Loucy (cell line): Measurements from ENCODE around the gene PDE4D.

Source experiments
- EZH2phosphoT487 ChIP-seq: fragments of 200-600 bp; IDR thresholded peaks from 2 replicates; pipeline ENCODE4 v1.6.1; 2018; ENCODE audit warnings: antibody characterized with exemption, mild to moderate bottlenecking, moderate library complexity, borderline replicate concordance
- TF ChIP-seq, protein P1 (sequence below): fragments of 200-600 bp; sonication (generic); conservative IDR thresholded peaks from 2 replicates; pipeline ENCODE4 v1.5.1; 2014; ENCODE audit warnings: mild to moderate bottlenecking, antibody characterized with exemption, low read length

DNA sequence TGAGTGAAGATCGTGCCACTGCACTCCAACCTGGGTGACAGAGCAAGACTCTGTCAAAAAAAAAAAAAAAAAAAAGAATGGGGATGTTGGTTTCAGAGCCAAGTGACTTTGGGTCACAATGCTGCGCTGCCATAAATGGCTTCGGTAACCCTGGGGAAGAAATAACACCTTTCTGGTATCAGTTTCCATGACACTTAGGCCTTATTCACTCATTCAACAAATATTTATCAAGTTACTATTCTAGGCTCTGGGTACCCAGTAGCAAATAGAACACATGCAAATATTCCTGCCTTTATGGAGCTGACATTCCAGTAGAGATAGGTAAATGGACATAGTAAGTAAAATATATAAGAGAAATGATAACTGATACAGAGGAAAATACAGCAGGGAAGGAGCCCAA lies 454.2 kb downstream of the PDE4D start:
- TF ChIP-seq, protein P1, sequence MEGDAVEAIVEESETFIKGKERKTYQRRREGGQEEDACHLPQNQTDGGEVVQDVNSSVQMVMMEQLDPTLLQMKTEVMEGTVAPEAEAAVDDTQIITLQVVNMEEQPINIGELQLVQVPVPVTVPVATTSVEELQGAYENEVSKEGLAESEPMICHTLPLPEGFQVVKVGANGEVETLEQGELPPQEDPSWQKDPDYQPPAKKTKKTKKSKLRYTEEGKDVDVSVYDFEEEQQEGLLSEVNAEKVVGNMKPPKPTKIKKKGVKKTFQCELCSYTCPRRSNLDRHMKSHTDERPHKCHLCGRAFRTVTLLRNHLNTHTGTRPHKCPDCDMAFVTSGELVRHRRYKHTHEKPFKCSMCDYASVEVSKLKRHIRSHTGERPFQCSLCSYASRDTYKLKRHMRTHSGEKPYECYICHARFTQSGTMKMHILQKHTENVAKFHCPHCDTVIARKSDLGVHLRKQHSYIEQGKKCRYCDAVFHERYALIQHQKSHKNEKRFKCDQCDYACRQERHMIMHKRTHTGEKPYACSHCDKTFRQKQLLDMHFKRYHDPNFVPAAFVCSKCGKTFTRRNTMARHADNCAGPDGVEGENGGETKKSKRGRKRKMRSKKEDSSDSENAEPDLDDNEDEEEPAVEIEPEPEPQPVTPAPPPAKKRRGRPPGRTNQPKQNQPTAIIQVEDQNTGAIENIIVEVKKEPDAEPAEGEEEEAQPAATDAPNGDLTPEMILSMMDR: no peak
- no peak for TF ChIP-seq EZH2phosphoT487
